ENCODE data around the gene SPDYC.
"Not testable (repeated sequence)": the region's sequence is repeated elsewhere in the genome, so short reads cannot be mapped to it uniquely, and the experiment has no call there.

Gene SPDYC

DNA sequence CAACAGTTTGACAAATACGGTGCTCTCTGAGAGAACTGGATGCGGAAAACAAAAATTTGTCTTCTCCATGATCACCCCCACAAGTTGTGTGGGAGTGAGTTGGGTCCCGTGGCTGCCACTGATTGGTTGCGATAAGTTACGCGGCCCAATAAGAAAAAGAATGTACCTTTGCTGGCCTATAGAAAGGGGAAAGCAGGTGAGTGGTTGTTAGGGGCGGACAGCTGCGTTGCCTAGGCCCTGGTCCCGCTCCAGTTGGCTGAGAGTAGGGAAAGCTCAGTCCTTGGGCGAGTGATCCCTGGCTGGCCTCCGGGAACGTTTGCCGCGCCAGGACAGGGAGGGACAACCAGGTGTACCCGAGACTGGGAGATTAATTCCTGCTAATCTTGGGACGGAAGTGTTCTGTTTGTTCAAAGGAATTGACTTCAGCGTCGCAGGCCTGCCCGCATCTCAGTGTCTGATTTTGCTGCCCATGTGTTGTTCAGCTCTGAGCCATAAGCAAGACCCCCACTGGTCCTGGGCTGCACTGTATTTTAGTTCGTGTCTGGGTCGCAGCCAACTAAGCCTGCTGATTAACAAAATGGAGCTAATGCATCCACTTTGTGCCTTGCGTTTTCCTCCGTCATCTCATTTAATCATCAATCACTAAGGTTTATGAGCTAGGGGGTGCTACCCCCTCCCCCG lies 34.9 kb upstream of the SPDYC start:
- peak; percentile 92 for DNase-seq

DNA sequence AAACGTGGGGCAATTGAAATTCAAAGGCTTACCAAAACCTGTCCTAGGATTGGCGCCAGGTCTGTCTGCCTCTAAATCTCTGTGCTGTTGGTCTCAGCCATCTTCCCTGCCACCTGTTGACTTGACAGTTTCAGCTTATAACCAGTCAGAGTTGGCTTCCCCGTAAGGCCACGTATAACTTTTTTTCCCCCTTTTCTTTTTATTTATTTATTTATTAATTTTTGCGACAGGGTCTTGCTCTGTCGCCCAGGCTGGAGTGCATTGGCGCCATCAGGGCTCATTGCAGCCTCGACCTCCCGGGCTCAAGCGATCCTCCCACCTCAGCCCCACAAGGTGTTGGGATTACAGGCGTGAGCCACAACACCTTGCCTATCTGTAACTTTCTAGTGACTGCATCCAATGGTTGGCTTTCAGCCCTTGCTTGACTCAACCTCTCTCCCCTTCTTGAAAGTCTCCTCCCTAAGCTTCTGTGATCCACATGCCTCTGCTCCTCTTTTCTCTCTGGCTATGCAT lies 34.3 kb upstream of the SPDYC start:
- DNase-seq = no peak

DNA sequence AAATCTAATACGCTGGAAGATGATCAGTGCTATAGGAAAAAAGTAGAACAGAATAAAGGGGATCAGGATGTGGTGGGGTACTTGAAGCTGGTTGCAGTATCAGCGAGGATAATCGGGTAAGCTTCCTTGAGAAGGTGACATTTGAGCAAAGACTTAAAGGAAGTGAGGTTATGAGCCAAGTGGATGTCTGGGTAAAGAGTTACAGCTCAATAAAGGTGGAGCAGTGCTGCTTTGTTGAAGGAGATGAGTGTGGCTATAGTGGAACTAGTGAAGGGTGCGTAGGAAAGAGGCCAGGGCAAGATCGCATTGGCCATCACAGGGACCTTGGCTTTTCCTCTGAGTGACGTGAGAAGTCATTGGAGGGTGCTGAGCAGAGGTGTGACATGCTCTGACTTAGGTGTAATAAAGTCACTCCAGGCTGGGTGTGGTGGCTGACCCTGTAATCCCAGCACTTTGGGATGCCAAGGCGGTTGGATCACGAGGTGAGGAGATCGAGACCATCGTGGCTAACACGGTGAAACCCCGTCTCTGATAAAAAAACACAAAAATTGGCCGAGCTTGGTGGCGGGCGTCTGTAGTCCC lies 33.4 kb upstream of the SPDYC start:
- DNase-seq = no peak

DNA sequence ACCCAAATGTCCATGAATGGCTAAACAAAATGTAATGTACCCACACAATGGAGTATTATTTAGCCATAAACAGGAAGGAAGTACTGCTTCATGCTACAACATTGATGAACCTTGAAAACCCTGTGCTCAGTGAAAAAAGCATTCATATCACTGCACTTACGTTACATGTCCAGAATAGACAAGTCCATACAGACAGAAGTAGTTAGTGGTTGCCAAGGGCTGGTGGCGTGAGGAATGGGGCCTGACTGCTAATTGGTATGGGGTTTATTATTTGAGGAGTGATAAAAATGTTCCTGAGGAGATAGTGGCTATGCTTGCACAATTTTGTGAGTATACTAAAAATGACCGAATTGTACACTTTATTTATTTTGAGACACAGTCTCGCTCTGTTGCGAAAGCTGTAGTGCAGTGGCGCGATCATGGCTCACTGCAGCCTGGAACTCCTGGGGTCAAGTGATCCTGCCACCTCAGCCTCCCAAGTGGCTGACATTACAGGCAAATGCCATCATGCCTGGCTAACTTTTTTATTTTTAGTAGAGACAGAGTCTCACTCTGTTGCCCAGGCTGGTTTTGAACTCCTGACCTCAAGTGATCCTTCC lies 28.0 kb upstream of the SPDYC start:
- DNase-seq = no peak

DNA sequence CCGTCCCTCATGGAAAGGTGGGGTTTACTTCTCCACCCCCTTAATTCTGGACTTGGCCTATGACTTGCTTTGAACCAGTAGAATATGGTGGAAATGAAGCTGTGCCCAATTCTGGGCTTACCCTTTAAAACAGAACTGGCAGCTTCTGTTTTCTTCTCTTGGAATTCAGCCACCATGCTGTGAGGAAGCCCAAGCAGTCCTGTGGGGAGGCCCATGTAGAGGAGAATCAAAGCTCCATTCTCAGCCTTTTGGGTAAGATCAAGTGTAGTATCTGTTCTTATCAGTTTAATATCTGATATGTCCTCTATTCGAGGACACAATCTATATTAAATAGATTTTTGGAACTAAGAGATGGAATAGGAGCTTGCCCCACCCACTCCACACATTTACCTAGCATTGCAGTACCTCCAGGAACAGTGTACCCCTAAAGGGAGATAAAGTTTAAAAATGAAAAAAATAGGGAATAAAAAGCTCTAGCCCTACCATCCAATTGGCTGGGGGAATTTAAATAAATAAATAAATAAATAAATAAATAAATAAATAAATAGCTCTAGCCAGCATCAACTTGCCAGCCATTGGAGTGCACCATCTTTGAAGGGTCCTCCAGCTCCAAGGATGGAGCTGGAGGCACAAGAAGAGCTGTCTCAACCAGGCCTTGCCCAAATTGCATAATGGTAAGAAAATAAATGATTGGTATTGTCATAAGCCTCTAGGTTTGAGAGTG lies 22.5 kb upstream of the SPDYC start:
- no peak for DNase-seq

DNA sequence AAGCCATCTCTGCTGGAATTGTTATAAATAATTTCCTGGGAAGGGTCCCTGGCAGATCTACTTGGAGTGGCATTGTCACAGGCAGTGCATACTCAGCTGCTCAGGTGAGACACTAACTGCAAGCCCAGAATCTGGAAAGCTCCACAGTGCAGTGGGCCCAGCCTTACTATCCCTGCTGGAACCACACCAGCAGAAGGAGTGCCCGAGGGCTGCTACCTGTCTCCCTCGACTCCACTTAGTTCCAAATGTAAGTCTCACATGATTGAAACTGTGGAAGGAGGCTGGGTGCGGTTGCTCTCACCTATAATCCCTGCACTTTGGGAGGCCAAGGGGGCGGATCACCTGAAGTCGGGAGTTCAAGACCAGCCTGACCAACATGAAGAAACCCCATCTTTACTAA lies 21.4 kb upstream of the SPDYC start:
- no peak for DNase-seq

DNA sequence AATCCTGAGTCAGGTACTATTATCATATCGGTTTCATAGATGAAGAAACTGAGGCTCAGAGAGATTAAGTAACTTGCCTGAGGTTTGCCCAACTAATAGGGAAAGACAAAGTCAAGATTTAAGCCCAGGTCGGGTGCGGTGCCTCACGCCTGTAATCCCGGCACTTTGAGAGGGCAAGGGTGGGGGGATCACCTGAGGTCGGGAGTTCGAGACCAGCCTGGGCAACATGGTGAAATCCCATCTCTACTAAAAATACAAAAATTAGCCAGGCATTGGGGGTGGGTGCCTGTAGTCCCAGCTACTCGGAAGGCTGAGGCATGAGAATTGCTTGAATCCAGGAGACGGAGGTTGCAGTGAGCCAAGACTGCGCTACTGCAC lies 19.9 kb upstream of the SPDYC start:
- DNase-seq = not testable (repeated sequence)

DNA sequence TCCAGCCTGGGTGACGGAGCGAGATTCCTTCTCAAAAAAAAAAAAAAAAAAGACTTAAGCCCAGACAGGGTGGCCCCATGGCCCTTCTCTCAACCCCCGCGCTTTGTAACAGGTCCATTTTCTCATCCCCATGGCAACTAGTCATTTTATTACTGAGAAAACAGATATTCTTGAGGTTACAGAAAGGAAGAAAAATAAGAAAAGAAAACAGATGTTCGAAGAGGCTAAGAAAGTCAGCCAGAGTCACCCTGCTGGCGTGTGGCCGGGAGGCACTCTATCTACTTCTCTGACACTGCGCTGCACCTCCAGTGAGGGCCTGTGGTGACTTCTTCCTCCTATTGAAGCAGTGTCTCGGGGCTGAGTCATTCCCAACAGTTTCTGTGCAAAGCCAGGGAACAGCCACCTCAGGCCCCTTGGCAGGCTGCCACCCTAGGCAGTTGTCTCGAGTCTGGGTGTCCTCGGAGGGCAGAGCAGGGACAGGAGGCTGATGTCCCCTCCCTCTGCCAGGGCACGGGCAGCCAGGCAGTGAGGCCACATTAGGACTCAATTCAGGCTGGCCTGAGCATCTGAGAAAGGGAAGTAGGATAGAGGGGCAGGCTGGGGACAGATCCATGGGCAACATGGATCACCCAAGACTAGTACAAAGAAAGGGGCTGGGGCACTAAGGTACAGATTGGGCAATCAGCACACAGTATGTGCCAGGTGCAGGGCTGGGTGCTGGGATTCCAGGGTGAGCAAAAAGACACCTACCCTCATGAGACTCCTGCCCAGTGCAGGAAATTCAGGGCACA lies 19.3 kb upstream of the SPDYC start:
- DNase-seq = peak; percentile 75

DNA sequence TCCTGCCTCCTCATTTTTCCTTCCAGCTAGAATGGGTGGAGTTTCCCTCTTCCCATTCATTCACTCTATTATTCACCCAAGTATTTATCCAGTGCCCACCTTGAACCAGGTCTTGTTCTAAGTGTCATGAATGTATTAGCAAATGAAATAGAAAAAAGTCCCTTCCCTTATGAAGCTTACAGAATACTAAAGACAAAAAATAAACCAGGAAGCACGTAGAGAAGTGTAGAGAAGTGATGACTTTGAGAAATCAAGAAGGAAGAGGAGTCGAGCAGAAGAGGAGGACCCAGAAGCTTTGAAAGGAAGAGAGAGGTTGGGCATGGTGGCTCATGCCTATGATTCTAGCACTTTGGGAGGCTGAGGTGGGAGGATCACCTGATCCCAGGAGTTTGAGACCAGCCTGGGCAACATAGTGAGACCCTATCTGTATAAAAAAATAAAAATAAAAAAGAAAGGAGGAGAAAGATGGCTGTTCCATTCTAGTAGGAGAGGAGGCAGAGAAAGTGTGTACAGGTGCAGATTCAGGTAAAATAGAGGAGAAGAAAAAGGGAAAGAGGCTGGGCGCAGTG lies 18.6 kb upstream of the SPDYC start:
- no peak for DNase-seq

DNA sequence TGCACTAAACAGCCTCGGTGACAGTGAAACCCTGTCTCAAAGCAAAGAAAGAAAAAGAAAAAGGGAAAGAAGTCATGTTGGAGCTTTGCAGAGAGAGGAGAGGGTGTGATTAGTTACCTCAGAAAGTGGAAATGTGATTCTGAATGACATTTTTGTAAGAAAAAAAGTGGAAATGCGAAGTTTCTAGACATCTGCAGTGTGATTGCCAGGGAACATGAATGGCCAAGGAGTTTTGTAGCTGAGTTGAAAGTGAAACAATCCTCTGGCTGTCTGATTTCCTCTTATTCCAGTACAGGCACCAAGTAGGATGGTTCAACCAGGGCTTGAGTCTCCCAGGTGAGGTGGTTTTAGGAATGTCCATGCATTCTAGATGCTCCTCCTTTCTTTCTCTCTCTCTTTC lies 17.9 kb upstream of the SPDYC start:
- no peak for DNase-seq

DNA sequence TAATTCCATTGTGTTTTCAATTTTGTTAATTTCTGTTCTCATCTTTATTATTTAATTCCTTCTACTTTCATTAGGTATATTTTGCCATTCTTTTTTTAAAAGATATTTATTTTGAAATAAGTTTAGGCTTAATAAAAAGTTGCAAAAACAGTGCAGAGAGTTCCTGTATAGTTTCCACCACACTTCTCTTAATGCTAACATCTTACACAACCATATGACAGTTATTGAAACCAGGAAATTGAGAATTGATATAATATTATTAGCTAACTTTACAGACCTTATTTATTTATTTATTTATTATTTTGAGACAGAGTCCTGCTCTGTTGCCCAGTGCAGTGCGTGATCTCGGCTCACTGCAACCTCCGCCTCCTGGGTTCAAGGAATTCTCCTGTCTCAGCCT lies 13.8 kb upstream of the SPDYC start:
- no peak for DNase-seq

DNA sequence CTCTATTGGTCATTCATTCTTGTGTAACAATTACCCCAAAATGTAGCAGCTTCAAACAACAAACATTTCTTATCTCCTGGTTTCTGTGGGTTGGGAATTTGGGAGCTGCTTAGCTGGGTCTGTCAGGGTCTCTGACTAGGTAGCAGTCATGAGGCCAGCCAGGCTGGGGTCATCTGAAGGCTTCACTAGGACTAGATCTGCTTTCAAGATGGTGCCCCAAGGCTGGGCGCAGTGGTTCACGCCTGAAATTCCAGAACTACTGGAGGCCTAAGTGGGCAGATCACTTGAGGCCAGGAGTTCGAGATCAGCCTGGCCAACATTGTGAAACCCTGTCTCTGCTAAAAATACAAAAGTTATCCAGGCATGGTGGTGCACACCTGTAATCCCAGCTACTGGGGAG lies 13.1 kb upstream of the SPDYC start:
- DNase-seq = no peak

DNA sequence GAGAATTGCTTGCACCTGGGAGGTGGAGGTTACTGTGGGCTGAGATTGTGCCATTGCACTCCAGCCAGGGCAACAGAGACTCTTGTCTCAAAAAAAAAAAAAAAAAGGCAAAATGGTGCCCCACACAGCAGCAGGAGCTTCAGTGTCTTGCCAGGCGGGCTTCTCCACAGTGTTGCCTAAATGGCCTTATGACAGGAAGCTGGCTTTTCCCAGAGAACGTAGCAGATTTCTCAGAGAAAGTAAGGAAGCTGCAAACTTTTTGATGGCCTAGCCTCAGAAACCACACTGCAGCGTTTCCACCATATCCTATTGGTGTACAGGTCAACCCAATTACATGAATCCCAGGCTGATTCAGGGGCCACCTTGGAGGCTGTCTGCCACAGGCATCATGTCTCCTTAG lies 12.7 kb upstream of the SPDYC start:
- DNase-seq = no peak

DNA sequence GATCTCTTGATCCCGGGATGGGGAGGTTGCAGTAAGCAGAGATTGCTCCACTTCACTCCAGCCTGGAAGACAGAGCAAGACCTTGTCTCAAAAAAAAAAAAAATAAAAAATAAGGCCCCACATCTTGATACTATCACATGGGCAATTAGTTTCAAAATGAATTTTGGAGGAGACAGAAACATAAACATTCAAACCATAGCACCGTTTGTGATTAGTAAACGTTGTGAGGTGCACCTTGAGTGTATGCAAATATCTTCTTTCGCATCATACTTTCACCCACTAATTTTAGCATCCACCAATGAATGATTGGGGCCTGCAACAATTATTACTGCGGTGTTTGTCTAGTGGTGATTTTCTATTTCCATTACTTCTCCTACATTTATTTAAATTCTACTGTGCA lies 11.0 kb upstream of the SPDYC start:
- no peak for DNase-seq

DNA sequence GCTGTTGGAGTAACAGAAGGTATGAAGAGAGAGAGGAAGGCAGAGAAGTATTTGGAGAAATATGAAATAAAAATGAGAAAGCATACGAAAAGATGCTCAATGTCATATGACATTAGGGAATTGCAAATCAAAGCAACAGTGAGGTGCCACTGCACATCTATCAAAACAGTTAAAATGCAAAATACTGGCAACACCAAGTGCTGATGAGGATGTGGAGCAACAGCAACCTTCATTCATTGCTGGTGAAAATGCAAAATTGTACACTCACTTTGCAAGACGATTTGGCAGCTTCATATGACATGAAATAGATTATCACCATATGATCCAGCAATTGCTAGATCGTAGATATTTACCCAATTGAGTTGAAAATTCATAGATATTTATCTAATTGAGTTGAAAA lies 9.4 kb upstream of the SPDYC start:
- DNase-seq = no peak

DNA sequence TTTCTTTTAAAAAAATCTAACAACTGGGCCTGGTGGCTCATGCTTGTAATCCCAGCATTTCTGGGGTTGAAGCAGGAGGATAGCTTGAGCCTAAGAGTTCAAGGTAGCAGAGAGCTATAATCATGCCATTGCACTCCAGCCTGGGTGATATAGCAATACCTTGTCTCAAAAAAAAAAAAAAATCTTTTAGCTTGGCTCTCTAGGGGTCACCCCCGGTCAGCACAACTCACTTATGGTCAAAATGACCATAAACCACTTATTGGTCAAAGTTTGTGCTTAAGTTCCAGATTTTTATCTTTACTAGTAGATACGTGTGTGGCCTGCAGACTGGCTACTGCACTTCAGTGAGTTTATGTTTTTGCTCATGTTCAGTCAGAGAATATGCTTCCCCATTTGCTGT lies 6.3 kb upstream of the SPDYC start:
- DNase-seq = no peak

DNA sequence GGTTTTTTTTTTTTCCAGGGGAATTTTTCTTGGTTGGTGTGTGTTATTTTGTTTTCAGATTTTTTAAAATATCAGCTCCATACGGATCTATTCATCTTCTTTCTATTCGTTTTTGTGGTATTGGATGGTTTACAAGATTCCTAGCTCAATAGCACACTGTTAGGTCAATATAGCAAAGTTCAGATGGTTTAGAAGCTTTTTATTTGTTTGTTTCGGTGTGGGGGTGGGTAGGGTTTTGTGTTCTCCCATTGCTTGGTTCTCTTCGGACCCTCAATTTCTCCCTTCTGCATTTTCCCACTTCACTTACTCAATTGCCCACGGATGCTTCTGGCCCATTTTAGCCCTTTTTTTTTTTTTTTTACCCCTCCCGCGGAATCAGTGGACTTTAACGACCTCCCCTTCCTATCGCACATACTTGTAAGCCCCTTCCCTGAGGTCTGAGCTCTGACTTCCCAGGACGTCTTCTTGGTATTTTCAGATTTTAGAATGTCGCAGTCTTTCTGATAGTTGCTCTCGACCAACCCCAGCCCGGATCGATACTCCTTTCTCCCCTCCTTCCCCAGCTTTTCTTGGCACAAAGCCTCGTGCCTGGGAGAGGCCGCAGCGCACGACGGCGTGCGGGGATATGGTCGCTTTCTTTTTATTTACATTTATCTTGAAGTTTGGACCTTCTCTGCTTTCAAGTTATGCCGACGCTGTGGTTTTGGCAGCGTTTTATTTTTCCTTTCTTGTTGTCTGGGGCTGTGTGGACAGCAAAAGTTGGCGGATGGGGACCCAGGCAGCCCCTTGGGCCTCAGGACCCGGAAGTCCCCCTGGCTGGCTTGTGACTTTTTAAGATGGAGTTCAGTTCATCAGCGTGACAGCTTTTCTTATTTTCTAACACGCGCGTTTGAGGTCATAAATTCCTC lies 4.4 kb upstream of the SPDYC start:
- no peak for DNase-seq

DNA sequence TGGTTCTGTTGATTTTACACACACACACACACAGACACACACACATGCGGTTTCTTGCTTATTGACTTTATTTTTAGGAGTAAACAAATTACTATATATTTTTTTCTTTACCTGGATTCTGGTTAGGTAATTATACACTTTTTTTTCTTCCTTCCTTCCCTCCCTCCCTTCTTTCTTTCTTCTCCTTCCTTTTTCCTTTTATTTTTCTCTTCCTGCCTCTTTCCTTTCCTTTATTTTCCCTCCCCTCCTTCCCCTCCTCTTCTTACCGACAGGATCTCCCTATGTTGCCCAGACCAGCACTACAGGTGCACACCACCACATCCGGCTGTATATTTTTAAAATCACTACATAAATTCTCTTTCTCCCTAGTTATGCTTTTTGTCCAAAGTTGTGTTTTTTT lies 3.1 kb upstream of the SPDYC start:
- DNase-seq = no peak

DNA sequence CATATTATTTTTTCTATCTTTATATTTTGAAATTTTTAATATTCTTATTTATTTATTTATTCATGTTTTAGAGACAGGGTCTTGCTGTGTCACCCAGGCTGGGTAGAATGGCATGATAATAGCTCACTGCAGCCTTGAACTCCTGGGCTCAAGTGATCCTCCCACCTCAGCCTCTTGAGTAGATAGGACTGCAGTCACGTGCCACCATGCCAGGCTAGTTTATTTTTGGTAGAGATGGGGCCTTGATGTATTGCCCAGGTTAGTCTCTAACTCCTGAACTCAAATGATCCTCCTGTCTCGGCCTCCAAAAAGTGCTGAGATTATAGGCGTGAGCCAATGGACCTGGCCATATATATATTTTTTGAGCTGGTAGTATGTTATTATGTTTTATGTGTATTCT lies 2.4 kb upstream of the SPDYC start:
- DNase-seq = no peak

DNA sequence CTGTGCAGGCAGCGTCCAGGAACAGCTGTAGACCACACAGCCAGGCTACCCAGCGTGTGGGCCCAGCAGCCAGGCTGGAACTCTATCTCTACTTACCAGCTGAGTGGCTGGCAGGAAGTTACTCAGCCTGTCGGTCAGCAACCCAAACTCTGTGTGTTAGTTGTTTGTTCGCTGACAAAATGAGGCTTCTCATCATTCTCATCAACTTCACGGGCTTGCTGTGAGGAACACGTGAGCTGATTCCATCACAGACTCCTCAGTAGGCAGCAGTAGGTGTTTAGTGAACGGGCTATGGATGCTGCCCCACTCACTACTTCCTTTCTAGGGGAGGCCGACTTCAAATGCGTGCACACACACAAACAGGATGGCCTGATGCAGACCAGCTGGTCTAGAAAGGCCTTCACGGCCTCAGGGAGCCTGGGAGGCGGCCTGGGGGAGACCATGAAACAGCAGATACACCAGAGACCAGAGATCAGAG lies 830 bp upstream of the SPDYC start:
- DNase-seq = no peak

DNA sequence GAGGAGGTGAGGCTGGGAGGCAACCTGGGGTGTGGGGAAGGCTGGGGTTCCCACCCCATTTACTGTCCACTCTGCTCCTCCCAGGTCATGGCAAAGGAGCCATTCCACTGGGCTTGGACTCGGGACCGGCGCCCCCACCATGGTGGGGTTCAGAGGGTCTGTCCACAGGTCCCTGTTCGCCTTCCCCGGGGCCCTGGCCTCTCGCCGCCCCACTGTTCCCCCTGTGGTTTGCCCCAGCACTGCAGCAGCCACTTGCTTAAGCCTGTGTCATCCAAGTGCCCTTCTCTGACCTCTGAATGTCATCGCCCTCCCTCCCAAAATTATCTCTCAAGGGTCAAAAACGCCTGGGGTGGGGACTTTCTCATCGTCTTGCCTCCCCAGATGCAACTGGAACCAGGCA lies 2.6 kb downstream of the SPDYC start:
- DNase-seq = no peak

All from left hindlimb (tissue), 1 donor.